Duodenal mucosa (tissue), 2 donors: ENCODE data around the gene TAF1A.

Experiments used
- H3K27ac ChIP-seq: one replicate; pipeline ENCODE4 v1.7.0; 2013; ENCODE audit warnings: low read depth, low read length
- H3K27me3 ChIP-seq, 2 donors: one replicate each; pipeline ENCODE4 v1.7.0; 2013; ENCODE audit warnings: low read length in 2 of 2, control low read depth in 1 of 2; ENCODE audit not compliant: insufficient read depth in 2 of 2, control insufficient read depth in 1 of 2
- H3K36me3 ChIP-seq, 2 donors: one replicate each; pipeline ENCODE4 v1.7.0; 2013; ENCODE audit warnings: low read length in 2 of 2, control low read depth in 1 of 2; ENCODE audit not compliant: insufficient read depth in 2 of 2, control insufficient read depth in 1 of 2
- H3K4me1 ChIP-seq, 2 donors: one replicate each; pipeline ENCODE4 v1.7.0; 2013; ENCODE audit warnings: low read length in 2 of 2, control low read depth in 1 of 2; ENCODE audit not compliant: insufficient read depth in 2 of 2, control insufficient read depth in 1 of 2
- H3K4me3 ChIP-seq, 2 donors: one replicate each; pipeline ENCODE4 v1.7.0; 2013; ENCODE audit warnings: low read length in 2 of 2, low read depth in 1 of 2
- H3K9ac ChIP-seq, 2 donors: one replicate each; pipeline ENCODE4 v1.7.0; 2013; ENCODE audit warnings: low read length in 2 of 2, low read depth in 1 of 2
- H3K9me3 ChIP-seq, 2 donors: one replicate each; pipeline ENCODE4 v1.7.0; 2013; ENCODE audit warnings: low read length in 2 of 2, control low read depth in 1 of 2; ENCODE audit not compliant: control insufficient read depth in 1 of 2

Gene TAF1A

DNA sequence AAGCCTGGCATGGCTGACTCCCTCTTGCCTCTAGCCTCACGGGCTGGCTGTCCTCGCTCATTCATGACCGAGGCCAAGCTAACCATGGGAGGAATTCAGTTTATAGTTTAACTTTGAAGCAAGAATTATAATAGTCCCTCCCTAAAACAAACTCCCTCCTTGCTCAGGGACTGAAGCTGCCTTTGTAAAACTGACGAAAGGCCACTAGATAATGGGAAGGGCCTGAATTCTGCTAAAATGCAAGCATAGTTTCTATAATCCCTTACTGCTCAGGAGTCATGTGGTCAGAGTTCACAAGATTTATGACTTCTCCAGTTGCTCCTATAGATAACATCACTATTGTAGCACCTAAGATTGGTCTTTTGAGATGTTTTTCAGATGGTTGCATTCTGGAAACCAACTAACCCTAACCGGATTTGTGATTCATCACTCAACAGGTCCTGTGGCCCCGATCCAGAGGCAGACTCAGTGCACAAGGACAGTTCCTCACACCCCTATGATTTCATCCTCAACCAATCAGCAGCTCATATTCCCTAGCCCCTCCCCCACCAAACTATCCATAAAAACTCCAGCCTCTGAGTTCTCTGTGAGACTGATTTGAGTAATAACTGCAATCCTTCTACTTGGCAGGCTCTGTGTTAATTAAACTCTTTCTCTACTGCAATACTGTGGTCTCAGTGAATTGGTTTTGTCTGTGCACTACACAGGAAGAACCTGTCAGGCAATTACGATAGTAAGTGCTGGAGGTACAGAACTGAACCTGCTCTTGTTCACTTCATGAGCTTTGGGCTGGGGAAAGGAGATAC lies 68.2 kb downstream of the TAF1A start:
- no peak overlapping the region for H3K27ac ChIP-seq
- H3K27me3 ChIP-seq: no peaks in the 10 kb centered on the region
- H3K9ac ChIP-seq: no peak overlapping the region
- no peaks in the 10 kb centered on the region for H3K4me1 ChIP-seq
- peaks cover 0 to 4% of the 10 kb centered on the region in 2 donors for H3K9me3 ChIP-seq
- H3K4me3 ChIP-seq: no peak overlapping the region
- H3K36me3 ChIP-seq: no peaks in the 10 kb centered on the region
